Measurements from ENCODE around the gene BLTP3A.

Gene BLTP3A

DNA sequence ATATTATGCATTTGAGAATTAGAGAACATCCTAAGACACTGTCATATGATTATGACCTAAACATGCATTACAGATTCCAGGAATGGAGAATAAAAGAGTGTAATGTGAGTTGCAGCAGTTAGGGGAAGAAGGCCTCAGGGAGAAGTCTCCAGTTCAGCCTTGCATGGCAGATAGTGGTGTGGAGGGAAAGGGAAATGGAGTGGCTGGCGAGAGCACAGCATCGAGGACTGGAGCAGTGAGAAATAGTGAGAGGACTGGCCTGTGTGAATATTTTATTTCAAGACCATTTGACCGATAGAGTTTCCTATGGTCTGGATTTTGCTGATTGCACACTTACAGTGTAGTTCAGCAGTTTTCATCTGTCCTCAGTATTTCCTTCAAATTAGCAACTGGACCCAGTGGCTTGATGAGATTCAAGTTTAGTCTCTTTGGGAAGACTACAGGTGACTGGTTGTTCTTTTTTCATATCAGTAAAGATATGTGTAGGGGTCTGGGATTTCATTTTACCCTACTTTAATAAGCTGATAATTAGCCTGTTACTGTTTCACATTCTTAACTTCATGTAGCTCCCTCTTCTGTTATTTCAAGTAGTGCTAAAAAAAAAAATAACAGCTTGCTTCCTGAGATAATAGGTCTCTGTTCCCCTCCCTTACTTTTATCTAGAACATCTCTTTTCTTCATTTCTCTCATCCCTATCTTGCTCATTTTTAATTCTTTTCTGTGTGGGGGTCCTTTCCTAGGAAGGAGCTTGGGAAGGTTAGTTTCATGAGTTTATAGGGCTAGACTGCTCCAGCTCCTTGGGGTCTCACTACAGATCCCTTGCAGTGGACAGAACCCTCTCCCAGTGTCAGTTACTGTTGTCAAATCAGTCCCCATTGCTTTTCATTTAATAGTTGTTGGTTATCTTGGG is 27.9 kb downstream of the BLTP3A start:
- TF ChIP-seq, protein P1, sequence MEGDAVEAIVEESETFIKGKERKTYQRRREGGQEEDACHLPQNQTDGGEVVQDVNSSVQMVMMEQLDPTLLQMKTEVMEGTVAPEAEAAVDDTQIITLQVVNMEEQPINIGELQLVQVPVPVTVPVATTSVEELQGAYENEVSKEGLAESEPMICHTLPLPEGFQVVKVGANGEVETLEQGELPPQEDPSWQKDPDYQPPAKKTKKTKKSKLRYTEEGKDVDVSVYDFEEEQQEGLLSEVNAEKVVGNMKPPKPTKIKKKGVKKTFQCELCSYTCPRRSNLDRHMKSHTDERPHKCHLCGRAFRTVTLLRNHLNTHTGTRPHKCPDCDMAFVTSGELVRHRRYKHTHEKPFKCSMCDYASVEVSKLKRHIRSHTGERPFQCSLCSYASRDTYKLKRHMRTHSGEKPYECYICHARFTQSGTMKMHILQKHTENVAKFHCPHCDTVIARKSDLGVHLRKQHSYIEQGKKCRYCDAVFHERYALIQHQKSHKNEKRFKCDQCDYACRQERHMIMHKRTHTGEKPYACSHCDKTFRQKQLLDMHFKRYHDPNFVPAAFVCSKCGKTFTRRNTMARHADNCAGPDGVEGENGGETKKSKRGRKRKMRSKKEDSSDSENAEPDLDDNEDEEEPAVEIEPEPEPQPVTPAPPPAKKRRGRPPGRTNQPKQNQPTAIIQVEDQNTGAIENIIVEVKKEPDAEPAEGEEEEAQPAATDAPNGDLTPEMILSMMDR (IDR thresholded peaks at IDR 0.05; ENCODE audit: low read depth, low read length): no peak
- H3K4me3 ChIP-seq (ENCODE audit: low read depth, low read length): no peak overlapping the region

GRCh38 chr6:34829137-34829536 is 37.3 kb downstream of the BLTP3A start:
- H3K4me3 ChIP-seq (ENCODE audit: low read depth, low read length): no peak overlapping the region
- TF ChIP-seq, protein P1 (IDR thresholded peaks at IDR 0.05; ENCODE audit: low read depth, low read length): no peak

DNA sequence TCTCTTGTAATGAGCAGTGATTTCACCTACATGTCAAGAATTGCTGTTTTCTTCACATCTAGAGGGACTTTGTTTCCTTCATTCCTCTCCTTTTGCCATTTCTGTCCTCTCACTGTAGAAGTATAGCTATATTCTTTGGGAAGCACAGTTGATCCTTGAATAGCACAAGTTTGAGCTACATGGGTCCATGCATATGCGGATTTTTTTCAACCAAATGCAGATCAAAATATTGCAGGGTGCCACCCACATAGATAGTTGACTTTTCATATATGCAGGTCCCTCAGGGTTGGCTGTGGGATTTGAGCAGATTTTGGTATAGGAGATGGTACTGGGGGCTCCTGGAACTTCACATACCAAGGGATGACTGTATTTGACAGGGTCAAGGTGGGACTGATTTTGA is 41.1 kb downstream of the BLTP3A start:
- no peak overlapping the region for H3K4me3 ChIP-seq (ENCODE audit: low read depth, low read length)
- TF ChIP-seq, protein P1 (IDR thresholded peaks at IDR 0.05; ENCODE audit: low read depth, low read length): no peak

DNA sequence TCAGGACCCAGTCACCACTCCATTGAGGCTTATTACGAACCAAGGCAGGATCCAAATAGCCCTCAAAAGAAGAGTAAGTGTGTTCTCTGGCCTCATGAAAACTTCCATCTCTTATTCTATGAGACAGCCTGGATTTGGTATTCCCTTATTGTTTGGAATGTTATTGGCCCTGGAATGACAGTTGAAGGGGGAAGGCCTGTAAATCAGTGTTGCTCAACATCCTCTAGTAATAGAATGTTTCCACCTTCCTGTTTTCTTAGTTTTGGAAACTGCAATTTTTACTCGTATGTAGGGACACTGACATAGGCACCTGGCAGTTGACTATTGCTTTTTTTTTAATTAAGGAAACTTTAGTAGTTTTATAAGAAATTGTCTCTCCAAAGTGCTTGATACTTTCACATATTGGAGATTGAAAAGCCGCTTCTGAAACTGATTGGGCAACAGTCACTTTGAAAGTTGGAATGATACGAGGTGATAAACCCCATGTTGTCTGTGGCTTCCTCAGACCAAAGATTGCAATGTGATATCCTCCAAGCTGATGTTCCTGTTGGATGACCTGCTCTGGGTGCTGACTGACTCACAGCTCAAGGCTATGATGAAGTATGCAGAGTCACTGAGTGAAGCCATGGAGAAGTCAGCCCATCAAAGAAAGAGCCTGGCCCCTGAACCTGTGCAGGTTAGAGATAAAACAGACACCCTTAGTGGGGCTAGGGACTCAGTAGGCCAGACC is 43.1 kb downstream of the BLTP3A start:
- TF ChIP-seq, protein P1 (IDR thresholded peaks at IDR 0.05; ENCODE audit: low read depth, low read length): no peak
- H3K4me3 ChIP-seq (ENCODE audit: low read depth, low read length): no peak overlapping the region

- no peak overlapping the region for H3K4me3 ChIP-seq (ENCODE audit: low read depth, low read length)
- TF ChIP-seq, protein P1 (IDR thresholded peaks at IDR 0.05; ENCODE audit: low read depth, low read length): no peak
These were observed 44.1 kb downstream of the BLTP3A start for GRCh38 chr6:34836008-34836407.

- H3K4me3 ChIP-seq (ENCODE audit: low read depth, low read length): no peak overlapping the region
- TF ChIP-seq, protein P1 (IDR thresholded peaks at IDR 0.05; ENCODE audit: low read depth, low read length): no peak
These were observed 44.6 kb downstream of the BLTP3A start for GRCh38 chr6:34836451-34836850.

GRCh38 chr6:34837528-34837927 is 45.6 kb downstream of the BLTP3A start:
- TF ChIP-seq, protein P1 (IDR thresholded peaks at IDR 0.05; ENCODE audit: low read depth, low read length): no peak

More at GRCh38 chr6:34837528-34837927, 45.6 kb downstream of the BLTP3A start:
- H3K4me3 ChIP-seq (ENCODE audit: low read depth, low read length): no peak overlapping the region

Data from WI38 (cell line).